Activated naive CD8-positive, alpha-beta T cell treated with anti-CD3 and anti-CD28 coated beads, Interleukin-2, amount 10 ng/mL, durations not matched to agents 7 days and 5 days (primary cell): ENCODE measurements around the gene CDH13. TPM values are rescaled to one million over a fixed set of nuclear protein-coding genes. Genes with fewer than 3 reads are reported as not detected.

Experiments
- ATAC-seq: fragments of 150-1000 bp; cut with Tn5 transposase; one replicate; pipeline ENCODE4 v1.10.0; 2021; ENCODE audit warnings: low read depth, moderate library complexity
- POLR2A ChIA-PET: fragments of 350-600 bp; sonication (Branson Sonifier 250); formaldehyde crosslinking; loops from one replicate; lab custom pipeline; 2021; ENCODE audit warnings: antibody characterized with exemption; lab: Charles Lee
- DNase-seq: peaks from one replicate; pipeline ENCODE4 v3.0.0; 2021
- H3K27ac Mint-ChIP-seq: one replicate; pipeline ENCODE4 v1.8.0; 2022; ENCODE audit warnings: mild to moderate bottlenecking, mixed read lengths
- H3K27me3 Mint-ChIP-seq: one replicate; pipeline ENCODE4 v1.8.0; 2022; ENCODE audit warnings: mild to moderate bottlenecking, moderate library complexity, mixed read lengths
- H3K36me3 Mint-ChIP-seq: one replicate; pipeline ENCODE4 v1.8.0; 2021; ENCODE audit warnings: mild to moderate bottlenecking, mixed read lengths
- H3K4me1 Mint-ChIP-seq: one replicate; pipeline ENCODE4 v1.8.0; 2021; ENCODE audit warnings: mixed read lengths
- H3K4me3 Mint-ChIP-seq: one replicate; pipeline ENCODE4 v1.8.0; 2022; ENCODE audit warnings: mild to moderate bottlenecking, moderate library complexity, mixed read lengths
- H3K9me3 Mint-ChIP-seq: one replicate; pipeline ENCODE4 v1.8.0; 2021; ENCODE audit warnings: mixed read lengths
- total RNA-seq, 2 experiments: library from RNA; stranded (reverse); gene quantifications; one replicate each; pipeline ENCODE4 v1.2.3, GENCODE V29; 2021

Gene CDH13
- total RNA-seq, 2 experiments from 2014 or later = not detected

DNA sequence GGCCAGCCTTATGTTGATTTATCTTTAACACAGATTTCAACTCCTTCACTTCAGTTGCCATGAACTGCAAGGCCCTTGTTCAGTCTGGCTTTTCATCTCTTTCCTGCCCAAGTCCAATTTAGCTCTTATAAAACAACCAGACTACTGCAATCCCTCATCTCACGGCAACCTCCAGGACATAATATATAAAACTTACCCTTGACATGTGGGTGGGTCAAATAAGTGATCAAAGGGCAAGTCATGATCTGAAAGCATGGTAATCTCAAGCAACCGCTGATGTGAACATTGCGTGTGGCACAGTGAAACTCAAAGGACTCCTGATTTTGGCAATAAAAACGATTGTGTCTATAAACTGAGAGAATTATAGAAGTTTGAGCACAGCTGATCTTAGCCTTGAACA lies 364.6 kb downstream of the CDH13 start:
- H3K27me3 Mint-ChIP-seq = no peaks in the 10 kb centered on the region
- H3K4me3 Mint-ChIP-seq = no peak overlapping the region
- H3K9me3 Mint-ChIP-seq = peaks cover 6% of the 10 kb centered on the region
- H3K27ac Mint-ChIP-seq = no peak overlapping the region
- no peaks in the 10 kb centered on the region for H3K36me3 Mint-ChIP-seq
- ATAC-seq = no peak
- no peak for DNase-seq
- H3K4me1 Mint-ChIP-seq = no peaks in the 10 kb centered on the region
- POLR2A ChIA-PET = no interaction called here

DNA sequence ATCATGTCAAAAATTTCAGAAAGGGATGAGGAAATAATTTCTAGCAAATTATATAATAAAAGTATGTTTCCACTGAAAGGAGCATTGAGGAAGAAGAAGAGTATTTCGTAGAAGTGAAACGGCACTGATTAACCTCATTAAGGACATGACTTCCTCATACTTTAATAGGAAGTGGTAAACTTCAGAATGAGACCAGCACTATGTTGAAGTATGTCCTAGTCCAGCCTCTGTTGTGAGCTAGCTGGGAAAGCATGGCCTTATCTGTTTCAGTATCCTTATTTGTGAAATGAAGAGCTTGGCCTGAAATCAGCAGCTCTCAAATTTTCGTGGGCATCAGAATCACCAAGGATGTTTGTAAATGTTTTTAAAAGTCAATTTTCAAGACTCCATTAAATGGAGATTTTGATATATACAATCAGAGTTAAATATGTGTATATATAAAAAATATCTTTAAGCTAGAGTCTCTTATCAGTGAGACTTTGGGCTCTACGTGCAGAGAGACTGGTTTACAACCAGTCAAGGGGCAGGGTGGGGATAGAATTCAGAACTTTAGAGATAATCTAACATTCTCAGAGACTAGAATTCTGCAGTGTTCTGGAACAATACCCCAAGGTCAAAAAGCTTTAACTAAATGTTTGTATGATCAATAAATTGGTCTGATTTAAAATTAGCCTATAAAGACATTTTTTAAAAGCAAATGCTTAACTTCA lies 365.4 kb downstream of the CDH13 start:
- no peak overlapping the region for H3K27ac Mint-ChIP-seq
- H3K9me3 Mint-ChIP-seq = peaks cover 6% of the 10 kb centered on the region
- no peak for DNase-seq
- POLR2A ChIA-PET = no interaction called here
- H3K4me1 Mint-ChIP-seq = no peaks in the 10 kb centered on the region
- no peak for ATAC-seq
- no peak overlapping the region for H3K4me3 Mint-ChIP-seq
- H3K27me3 Mint-ChIP-seq = no peaks in the 10 kb centered on the region
- no peaks in the 10 kb centered on the region for H3K36me3 Mint-ChIP-seq

DNA sequence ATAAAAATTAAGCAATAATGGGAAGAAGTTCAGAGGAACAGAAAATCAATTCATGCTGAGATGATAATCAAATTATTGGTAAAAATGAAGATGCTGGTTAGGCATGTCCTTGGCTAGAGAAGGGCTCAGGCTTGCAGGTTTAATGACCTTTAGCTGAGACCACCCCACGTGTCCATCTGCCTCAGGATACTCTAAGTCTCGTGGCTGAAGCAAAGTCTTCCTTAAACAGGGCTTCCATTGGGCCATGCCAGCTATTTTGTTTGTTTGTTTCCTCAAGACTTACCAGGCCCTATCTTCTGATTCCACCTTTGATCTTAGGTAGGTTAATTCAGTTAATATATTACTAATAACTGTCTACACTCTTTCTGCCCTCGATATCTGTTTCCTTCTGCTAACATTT lies 366.0 kb downstream of the CDH13 start:
- POLR2A ChIA-PET = no interaction called here
- ATAC-seq (no peak), DNase-seq (no peak)
- H3K36me3 Mint-ChIP-seq = no peaks in the 10 kb centered on the region
- no peak overlapping the region for H3K4me3 Mint-ChIP-seq
- H3K4me1 Mint-ChIP-seq = no peaks in the 10 kb centered on the region
- H3K9me3 Mint-ChIP-seq = peaks cover 6% of the 10 kb centered on the region
- no peak overlapping the region for H3K27ac Mint-ChIP-seq
- no peaks in the 10 kb centered on the region for H3K27me3 Mint-ChIP-seq

DNA sequence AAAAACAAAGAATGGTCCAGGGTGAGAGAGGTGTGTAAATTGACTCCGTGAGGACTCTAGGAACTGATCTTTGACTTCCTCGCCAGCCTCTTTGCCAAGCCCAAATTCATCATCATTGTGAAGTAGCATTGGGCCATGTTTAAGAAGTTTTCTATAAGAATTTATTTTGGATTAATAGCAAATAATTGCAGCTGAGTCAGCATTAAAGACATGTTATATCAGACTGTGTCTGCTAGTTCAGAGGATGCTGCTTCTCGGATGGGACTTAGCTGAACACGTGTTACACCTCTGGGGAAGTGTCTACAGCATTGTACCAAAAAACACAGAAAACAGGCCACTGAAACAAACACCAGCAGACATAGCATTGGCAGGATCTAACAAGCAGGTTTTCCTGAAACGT lies 366.6 kb downstream of the CDH13 start:
- POLR2A ChIA-PET = no interaction called here
- ATAC-seq (no peak), DNase-seq (no peak)
- Mint-ChIP-seq H3K9me3 (peaks cover 5% of the 10 kb centered on the region), H3K27me3 (no peaks in the 10 kb centered on the region), H3K27ac (no peak overlapping the region), H3K4me3 (no peak overlapping the region), H3K4me1 (no peaks in the 10 kb centered on the region), H3K36me3 (no peaks in the 10 kb centered on the region)

DNA sequence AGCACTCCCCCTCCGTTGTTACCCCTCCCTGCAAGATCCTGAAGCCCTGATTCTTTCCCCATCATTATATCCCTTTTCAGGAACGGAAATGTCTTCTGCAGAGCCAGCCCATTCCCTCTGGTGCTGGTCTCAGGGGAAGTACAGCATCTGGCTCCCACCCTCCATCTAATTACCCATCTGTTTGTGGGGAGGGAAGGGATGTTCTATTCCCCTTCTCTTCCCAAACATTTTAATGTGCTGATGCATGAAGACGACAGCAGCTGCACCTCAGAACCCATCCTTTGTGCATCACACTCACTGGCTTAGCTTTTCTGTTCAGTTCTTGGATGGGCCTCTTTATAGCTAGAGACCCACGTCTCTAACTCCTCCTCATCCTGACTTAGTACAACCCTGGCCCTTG lies 367.2 kb downstream of the CDH13 start:
- no peaks in the 10 kb centered on the region for H3K4me1 Mint-ChIP-seq
- POLR2A ChIA-PET = no interaction called here
- H3K9me3 Mint-ChIP-seq = peaks cover 5% of the 10 kb centered on the region
- no peak for DNase-seq
- H3K27me3 Mint-ChIP-seq = no peaks in the 10 kb centered on the region
- no peaks in the 10 kb centered on the region for H3K36me3 Mint-ChIP-seq
- H3K27ac Mint-ChIP-seq = no peak overlapping the region
- H3K4me3 Mint-ChIP-seq = no peak overlapping the region
- ATAC-seq = no peak

DNA sequence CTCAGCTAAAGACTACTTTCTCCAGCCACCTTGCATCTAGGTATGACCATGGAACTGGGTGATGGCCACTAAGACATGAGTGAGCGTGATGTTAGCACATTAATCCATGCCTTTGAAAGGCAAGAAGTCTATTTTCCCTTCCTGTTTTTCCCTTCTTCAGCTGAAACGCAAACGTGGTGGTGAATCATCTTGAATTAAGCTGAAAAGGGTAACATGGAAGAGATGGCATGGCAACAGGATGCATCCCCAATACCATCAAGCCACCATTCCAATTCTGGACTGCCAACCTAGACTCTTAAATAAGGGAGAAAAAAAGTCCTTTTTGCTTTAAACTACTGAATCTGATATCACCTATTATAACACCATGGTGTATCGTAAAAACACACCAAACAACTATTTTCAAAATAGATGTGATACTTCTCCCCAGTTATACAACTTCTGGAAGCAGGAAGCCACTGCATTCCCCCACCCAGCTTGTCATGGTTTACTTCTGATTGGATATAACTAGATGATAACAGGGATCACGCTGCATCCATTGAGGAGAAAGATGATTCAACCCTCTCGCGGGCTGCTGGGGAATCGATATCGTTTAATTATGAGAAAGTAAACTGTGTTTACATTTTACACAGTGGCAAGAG lies 368.6 kb downstream of the CDH13 start:
- no peaks in the 10 kb centered on the region for H3K36me3 Mint-ChIP-seq
- ATAC-seq (no peak), DNase-seq (no peak)
- H3K9me3 Mint-ChIP-seq = peaks cover 6% of the 10 kb centered on the region
- H3K4me3 Mint-ChIP-seq = no peak overlapping the region
- H3K27me3 Mint-ChIP-seq = no peaks in the 10 kb centered on the region
- H3K27ac Mint-ChIP-seq = no peak overlapping the region
- no peaks in the 10 kb centered on the region for H3K4me1 Mint-ChIP-seq
- POLR2A ChIA-PET = no interaction called here

GRCh38 chr16:82995924-82996441 lies 369.2 kb downstream of the CDH13 start:
- DNase-seq = no peak
- peaks cover 6% of the 10 kb centered on the region for H3K9me3 Mint-ChIP-seq
- H3K27ac Mint-ChIP-seq = no peak overlapping the region

DNA sequence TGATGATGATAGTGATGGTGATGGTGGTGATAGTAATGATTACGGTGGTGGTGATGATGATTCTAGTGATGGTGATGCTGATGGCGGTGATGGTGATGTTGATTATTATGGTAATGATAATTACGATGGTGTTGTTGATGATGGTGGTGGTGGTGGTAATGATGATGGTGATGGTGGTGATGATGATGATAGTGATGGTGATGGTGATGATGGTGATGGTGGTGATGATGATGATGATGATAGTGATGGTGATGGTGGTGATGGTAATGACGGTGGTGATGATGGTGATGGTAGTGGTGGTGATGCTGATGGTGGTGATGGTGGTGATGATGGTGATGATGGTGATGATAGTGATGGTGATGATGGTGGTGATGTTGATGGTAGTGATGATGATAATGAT lies 370.0 kb downstream of the CDH13 start:
- Mint-ChIP-seq H3K27me3 (no peaks in the 10 kb centered on the region), H3K27ac (no peak overlapping the region), H3K4me1 (no peaks in the 10 kb centered on the region), H3K4me3 (no peak overlapping the region), H3K36me3 (no peaks in the 10 kb centered on the region), H3K9me3 (peaks cover 5% of the 10 kb centered on the region)
- ATAC-seq (no peak), DNase-seq (no peak)
- POLR2A ChIA-PET = no interaction called here

More at GRCh38 chr16:82995924-82996441, 369.2 kb downstream of the CDH13 start:
- POLR2A ChIA-PET = no interaction called here
- Mint-ChIP-seq H3K27me3 (no peaks in the 10 kb centered on the region), H3K4me3 (no peak overlapping the region), H3K36me3 (no peaks in the 10 kb centered on the region), H3K4me1 (no peaks in the 10 kb centered on the region)
- no peak for ATAC-seq

DNA sequence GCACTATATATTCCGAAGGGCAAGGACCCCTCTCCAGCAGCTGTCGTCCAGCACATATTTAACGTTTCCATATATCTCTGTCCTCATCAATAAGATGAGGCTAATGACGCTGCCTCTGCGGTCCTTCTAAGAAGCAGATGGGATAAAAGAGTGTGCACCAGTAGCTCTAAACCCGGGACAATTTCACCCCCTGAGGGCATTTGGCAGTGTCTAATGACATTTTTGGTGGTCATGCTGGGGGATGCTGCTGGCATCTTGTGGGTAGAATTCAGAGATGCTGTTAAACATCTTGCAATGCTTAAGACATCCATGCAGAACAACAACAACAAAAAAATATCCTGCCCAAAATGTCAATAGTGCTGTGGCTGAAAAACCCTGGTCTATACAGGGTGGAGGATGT lies 372.9 kb downstream of the CDH13 start:
- Mint-ChIP-seq H3K27ac (no peak overlapping the region), H3K27me3 (no peaks in the 10 kb centered on the region), H3K4me1 (no peaks in the 10 kb centered on the region), H3K4me3 (no peak overlapping the region), H3K9me3 (peaks cover 3% of the 10 kb centered on the region), H3K36me3 (no peaks in the 10 kb centered on the region)
- ATAC-seq = no peak
- POLR2A ChIA-PET = no interaction called here
- no peak for DNase-seq

GRCh38 chr16:83002351-83003334 lies 375.9 kb downstream of the CDH13 start:
- POLR2A ChIA-PET = no interaction called here
- H3K4me3 Mint-ChIP-seq = no peak overlapping the region
- no peaks in the 10 kb centered on the region for H3K36me3 Mint-ChIP-seq
- H3K9me3 Mint-ChIP-seq = peaks cover 3% of the 10 kb centered on the region
- no peaks in the 10 kb centered on the region for H3K27me3 Mint-ChIP-seq
- no peaks in the 10 kb centered on the region for H3K4me1 Mint-ChIP-seq
- no peak overlapping the region for H3K27ac Mint-ChIP-seq
- no peak for DNase-seq
- no peak for ATAC-seq

- H3K4me1 Mint-ChIP-seq = no peaks in the 10 kb centered on the region
- H3K27ac Mint-ChIP-seq = no peak overlapping the region
- ATAC-seq = no peak
- no peaks in the 10 kb centered on the region for H3K36me3 Mint-ChIP-seq
- no peak for DNase-seq
- POLR2A ChIA-PET = no interaction called here
- H3K27me3 Mint-ChIP-seq = no peaks in the 10 kb centered on the region
- no peaks in the 10 kb centered on the region for H3K9me3 Mint-ChIP-seq
- no peak overlapping the region for H3K4me3 Mint-ChIP-seq
Measured at GRCh38 chr16:83004868-83005652, 378.3 kb downstream of the CDH13 start.

GRCh38 chr16:83005653-83006160 lies 378.9 kb downstream of the CDH13 start:
- no peak overlapping the region for H3K27ac Mint-ChIP-seq
- H3K4me3 Mint-ChIP-seq = no peak overlapping the region
- ATAC-seq (no peak), DNase-seq (no peak)
- POLR2A ChIA-PET = no interaction called here
- no peaks in the 10 kb centered on the region for H3K4me1 Mint-ChIP-seq
- H3K27me3 Mint-ChIP-seq = no peaks in the 10 kb centered on the region
- no peaks in the 10 kb centered on the region for H3K36me3 Mint-ChIP-seq
- no peaks in the 10 kb centered on the region for H3K9me3 Mint-ChIP-seq
